Thoracic aorta (tissue), 2 donors: ENCODE data around the gene BRCC3. TPM values are rescaled to one million over a fixed set of nuclear protein-coding genes. Genes with fewer than 3 reads are reported as not detected.

Experiments
- ATAC-seq: fragments of 150-250 bp; one replicate; pipeline ENCODE4 v1.8.0; 2017; ENCODE audit warnings: low read depth; ENCODE audit not compliant: insufficient number of reproducible peaks, low FRiP score
- DNase-seq: peaks from one replicate; pipeline ENCODE4 v3.0.0-alpha.2; 2020; ENCODE audit warnings: low spot score
- H3K27ac ChIP-seq, 2 donors: fragments of 200-600 bp; sonication (generic); 1 replicate in 1 of 2; 2 replicates in 1 of 2; pipeline ENCODE4 v1.5.1; 2016; ENCODE audit warnings: mild to moderate bottlenecking in 2 of 2, moderate library complexity in 2 of 2
- H3K27me3 ChIP-seq: fragments of 200-600 bp; sonication (generic); replicated peaks from 2 replicates; pipeline ENCODE4 v1.6.0; 2016; ENCODE audit warnings: mild to moderate bottlenecking; ENCODE audit not compliant: insufficient read depth
- H3K36me3 ChIP-seq: fragments of 200-600 bp; sonication (generic); one replicate; pipeline ENCODE4 v1.5.1; 2016
- H3K4me1 ChIP-seq, 2 donors: fragments of 200-600 bp; sonication (generic); 1 replicate in 1 of 2; 2 replicates in 1 of 2; pipeline versions ENCODE4 v1.5.1 to v1.6.0; 2016; ENCODE audit warnings: low read depth in 2 of 2, mild to moderate bottlenecking in 1 of 2; ENCODE audit not compliant: control insufficient read depth in 1 of 2
- H3K4me3 ChIP-seq: fragments of 200-600 bp; sonication (generic); 2 replicates; pipeline ENCODE4 v1.5.1; 2016; ENCODE audit warnings: mild to moderate bottlenecking
- H3K9me3 ChIP-seq: fragments of 200-600 bp; sonication (generic); 2 replicates; pipeline ENCODE4 v1.5.1; 2016
- total RNA-seq, 2 donors: library from RNA; depleted of rRNA; stranded (reverse); fragments of >200 nt; gene quantifications; one replicate each; pipeline versions ENCODE4 v1.1.0 to v1.2.3, GENCODE V29; 2016
- TF ChIP-seq, protein P1 (sequence below): fragments of 200-600 bp; sonication (generic); IDR thresholded peaks from one replicate; pipeline ENCODE4 v1.5.1; 2019; ENCODE audit warnings: antibody characterized with exemption

The BRCC3 gene
- total RNA-seq, 2 donors from 2014 or later: 6.2 to 14.2 TPM

DNA sequence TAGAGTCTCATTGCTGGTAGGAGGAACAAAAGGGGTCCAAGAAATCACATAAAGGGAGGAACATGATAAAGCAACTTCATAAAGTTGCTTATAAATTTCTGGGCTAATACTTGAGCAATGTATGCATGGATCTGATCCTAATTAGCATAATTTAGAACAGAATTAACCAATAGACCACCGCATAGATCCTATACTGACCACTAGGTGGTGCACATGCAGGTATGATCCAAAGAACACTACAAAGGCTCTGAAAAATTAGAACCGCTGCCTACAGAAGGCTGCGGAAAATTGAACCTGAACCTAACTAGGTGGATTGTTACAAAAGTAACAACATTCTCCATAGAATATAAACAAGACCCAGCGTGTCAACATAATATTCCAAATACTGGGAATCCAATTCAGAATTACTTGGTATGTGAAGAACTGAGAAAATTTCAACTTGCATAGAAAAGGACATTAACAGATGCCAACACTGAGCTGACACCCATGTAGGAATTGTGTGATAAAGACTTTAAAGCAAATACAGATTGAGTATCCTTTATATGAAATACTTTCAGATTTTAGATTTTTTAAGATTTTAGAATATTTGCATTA is 23.3 kb downstream of the BRCC3 start:
- ATAC-seq (no peak), DNase-seq (no peak)
- no peak overlapping the region for H3K27ac ChIP-seq
- TF ChIP-seq, protein P1, sequence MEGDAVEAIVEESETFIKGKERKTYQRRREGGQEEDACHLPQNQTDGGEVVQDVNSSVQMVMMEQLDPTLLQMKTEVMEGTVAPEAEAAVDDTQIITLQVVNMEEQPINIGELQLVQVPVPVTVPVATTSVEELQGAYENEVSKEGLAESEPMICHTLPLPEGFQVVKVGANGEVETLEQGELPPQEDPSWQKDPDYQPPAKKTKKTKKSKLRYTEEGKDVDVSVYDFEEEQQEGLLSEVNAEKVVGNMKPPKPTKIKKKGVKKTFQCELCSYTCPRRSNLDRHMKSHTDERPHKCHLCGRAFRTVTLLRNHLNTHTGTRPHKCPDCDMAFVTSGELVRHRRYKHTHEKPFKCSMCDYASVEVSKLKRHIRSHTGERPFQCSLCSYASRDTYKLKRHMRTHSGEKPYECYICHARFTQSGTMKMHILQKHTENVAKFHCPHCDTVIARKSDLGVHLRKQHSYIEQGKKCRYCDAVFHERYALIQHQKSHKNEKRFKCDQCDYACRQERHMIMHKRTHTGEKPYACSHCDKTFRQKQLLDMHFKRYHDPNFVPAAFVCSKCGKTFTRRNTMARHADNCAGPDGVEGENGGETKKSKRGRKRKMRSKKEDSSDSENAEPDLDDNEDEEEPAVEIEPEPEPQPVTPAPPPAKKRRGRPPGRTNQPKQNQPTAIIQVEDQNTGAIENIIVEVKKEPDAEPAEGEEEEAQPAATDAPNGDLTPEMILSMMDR: peak; percentile 52
- H3K27me3 ChIP-seq: no peaks in the 10 kb centered on the region
- H3K36me3 ChIP-seq: peaks cover 5% of the 10 kb centered on the region
- no peak overlapping the region for H3K4me3 ChIP-seq
- no peaks in the 10 kb centered on the region for H3K9me3 ChIP-seq
- no peaks in the 10 kb centered on the region for H3K4me1 ChIP-seq

GRCh38 chrX:155105919-155106318 is 34.6 kb downstream of the BRCC3 start:
- no peak overlapping the region for H3K27ac ChIP-seq
- ATAC-seq: no peak
- H3K4me1 ChIP-seq: no peaks in the 10 kb centered on the region
- H3K9me3 ChIP-seq: no peaks in the 10 kb centered on the region
- no peaks in the 10 kb centered on the region for H3K36me3 ChIP-seq
- no peak for DNase-seq
- H3K4me3 ChIP-seq: no peak overlapping the region
- no peaks in the 10 kb centered on the region for H3K27me3 ChIP-seq
- TF ChIP-seq, protein P1: no peak

DNA sequence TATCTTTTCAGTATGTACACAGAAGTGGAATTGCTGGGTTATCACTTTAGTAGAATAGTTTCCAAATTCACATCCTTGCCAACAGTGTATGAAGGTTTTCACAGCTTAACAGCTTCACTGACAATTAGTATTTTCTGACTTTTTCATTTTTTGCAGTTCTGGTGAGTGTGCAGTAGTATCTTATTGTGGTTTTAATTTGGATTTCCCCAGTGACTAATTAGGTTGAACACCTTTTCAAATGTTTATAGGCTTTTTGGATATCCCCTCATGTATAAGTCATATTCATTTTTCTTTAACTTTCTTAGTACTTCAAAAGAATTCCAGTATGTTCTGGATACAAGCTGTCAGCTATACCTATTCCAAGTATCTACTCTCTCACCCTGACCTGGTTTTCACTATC is 37.1 kb downstream of the BRCC3 start:
- TF ChIP-seq, protein P1: no peak
- DNase-seq (no peak), ATAC-seq (no peak)
- Histone ChIP-seq H3K4me3 (no peak overlapping the region), H3K9me3 (no peaks in the 10 kb centered on the region), H3K4me1 (no peaks in the 10 kb centered on the region), H3K36me3 (no peaks in the 10 kb centered on the region), H3K27ac (no peak overlapping the region), H3K27me3 (no peaks in the 10 kb centered on the region)

DNA sequence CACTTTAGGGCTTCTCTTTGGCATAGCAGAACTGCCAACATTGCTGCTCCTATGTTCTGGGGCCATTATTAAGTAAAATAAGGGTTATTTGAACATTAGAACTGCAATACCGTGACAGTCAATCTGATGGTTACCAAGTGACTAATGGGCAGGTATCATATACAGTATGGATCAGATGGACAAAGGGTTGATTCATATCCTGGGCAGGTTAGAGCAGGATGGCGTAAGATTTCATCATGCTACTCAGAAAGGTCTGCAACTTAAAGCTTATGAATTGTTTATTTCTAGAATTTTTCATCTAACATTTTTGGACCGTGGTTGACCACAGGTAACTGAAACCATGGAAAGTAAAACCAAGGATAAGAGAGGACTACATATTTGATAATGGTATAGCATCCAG is 40.9 kb downstream of the BRCC3 start:
- no peak overlapping the region for H3K27ac ChIP-seq
- no peak for DNase-seq
- H3K36me3 ChIP-seq: no peaks in the 10 kb centered on the region
- ATAC-seq: no peak
- H3K27me3 ChIP-seq: no peaks in the 10 kb centered on the region
- H3K4me3 ChIP-seq: no peak overlapping the region
- H3K4me1 ChIP-seq: no peaks in the 10 kb centered on the region
- H3K9me3 ChIP-seq: no peaks in the 10 kb centered on the region
- TF ChIP-seq, protein P1: no peak

- H3K27me3 ChIP-seq: no peaks in the 10 kb centered on the region
- TF ChIP-seq, protein P1: no peak
- no peak for ATAC-seq
Measured at GRCh38 chrX:155113097-155113496, 41.8 kb downstream of the BRCC3 start.

More at GRCh38 chrX:155113097-155113496, 41.8 kb downstream of the BRCC3 start:
- no peak overlapping the region for H3K27ac ChIP-seq
- DNase-seq: no peak
- no peaks in the 10 kb centered on the region for H3K4me1 ChIP-seq
- H3K4me3 ChIP-seq: no peak overlapping the region
- H3K36me3 ChIP-seq: no peaks in the 10 kb centered on the region
- no peaks in the 10 kb centered on the region for H3K9me3 ChIP-seq
